Colonic mucosa (tissue), 4 donors: ENCODE measurements around the gene CYFIP1. TPM values are rescaled to one million over a fixed set of nuclear protein-coding genes. Genes with fewer than 3 reads are reported as not detected.

Experiments
- DNase-seq: peaks from one replicate; pipeline ENCODE4 v3.0.0-alpha.2; 2020
- H3K27ac ChIP-seq: fragments of 200-600 bp; one replicate; pipeline ENCODE4 v1.8.0; 2021
- H3K27me3 ChIP-seq: fragments of 200-600 bp; one replicate; pipeline ENCODE4 v1.8.0; 2021
- H3K36me3 ChIP-seq: fragments of 200-600 bp; one replicate; pipeline ENCODE4 v1.8.0; 2021
- H3K4me1 ChIP-seq: fragments of 200-600 bp; one replicate; pipeline ENCODE4 v1.8.0; 2021; ENCODE audit warnings: mild to moderate bottlenecking
- H3K4me3 ChIP-seq: fragments of 200-600 bp; one replicate; pipeline ENCODE4 v1.8.0; 2021
- H3K9ac ChIP-seq, 2 donors: one replicate each; pipeline ENCODE4 v1.7.0; 2013; ENCODE audit warnings: control low read depth in 2 of 2, low read depth in 2 of 2, low read length in 2 of 2
- H3K9me3 ChIP-seq: fragments of 200-600 bp; one replicate; pipeline ENCODE4 v1.8.0; 2021
- CTCF ChIP-seq: fragments of 200-600 bp; IDR thresholded peaks from one replicate; pipeline ENCODE4 v1.8.0; 2022; ENCODE audit warnings: antibody characterized with exemption, mild to moderate bottlenecking
- intact Hi-C: fragments of 100-400 bp; cut with DNase I; formaldehyde crosslinking; loops from one replicate; pipeline ENCODE4 v1.14.1; 2022
- total RNA-seq, 2 donors: library from RNA; stranded (reverse); fragmentation: NEBNext Ultra II Directional in 1 of 2; extraction: Animal tissue kit (Norgen Biotek cat#: 25700) in 1 of 2; gene quantifications; one replicate each; pipeline ENCODE4 v1.2.1, GENCODE V29; 2021
- donor health status: healthy.
- donor health status: DM: no; HTN: no; CAD: no.
- donor health status: DM: no; HTN: no; CAD: no.

The CYFIP1 gene
- total RNA-seq, 2 donors from 2014 or later = 119 to 165 TPM

- TF ChIP-seq CTCF = no peak
- Histone ChIP-seq H3K9me3 (no peaks in the 10 kb centered on the region), H3K4me3 (no peak overlapping the region), H3K9ac (peak overlapping the region in 1 of 2 donors; percentile 12), H3K27me3 (no peaks in the 10 kb centered on the region), H3K4me1 (peaks cover 5% of the 10 kb centered on the region), H3K27ac (no peak overlapping the region), H3K36me3 (no peaks in the 10 kb centered on the region)
- DNase-seq = no peak
- intact Hi-C loops = no loop called here
These were observed 92.8 kb downstream of the CYFIP1 start for GRCh38 chr15:22887157-22887951.

GRCh38 chr15:22885120-22885519, 95.0 kb downstream of the CYFIP1 start:
- H3K4me1 ChIP-seq = peaks cover 5% of the 10 kb centered on the region
- no peaks in the 10 kb centered on the region for H3K27me3 ChIP-seq
- intact Hi-C loops = no loop called here
- H3K9ac ChIP-seq = no peak overlapping the region
- DNase-seq = peak; percentile 39
- TF ChIP-seq CTCF = no peak
- no peak overlapping the region for H3K4me3 ChIP-seq
- H3K9me3 ChIP-seq = no peaks in the 10 kb centered on the region
- H3K36me3 ChIP-seq = no peaks in the 10 kb centered on the region
- H3K27ac ChIP-seq = peak overlapping the region; percentile 30

- Histone ChIP-seq H3K36me3 (no peaks in the 10 kb centered on the region), H3K27me3 (no peaks in the 10 kb centered on the region), H3K27ac (peak overlapping the region; percentile 30), H3K4me3 (no peak overlapping the region), H3K9me3 (no peaks in the 10 kb centered on the region), H3K4me1 (peaks cover 5% of the 10 kb centered on the region), H3K9ac (no peak overlapping the region)
- no peak for TF ChIP-seq CTCF
- no peak for DNase-seq
- intact Hi-C loops = no loop called here
These were observed 95.8 kb downstream of the CYFIP1 start for GRCh38 chr15:22884344-22884743.

DNA sequence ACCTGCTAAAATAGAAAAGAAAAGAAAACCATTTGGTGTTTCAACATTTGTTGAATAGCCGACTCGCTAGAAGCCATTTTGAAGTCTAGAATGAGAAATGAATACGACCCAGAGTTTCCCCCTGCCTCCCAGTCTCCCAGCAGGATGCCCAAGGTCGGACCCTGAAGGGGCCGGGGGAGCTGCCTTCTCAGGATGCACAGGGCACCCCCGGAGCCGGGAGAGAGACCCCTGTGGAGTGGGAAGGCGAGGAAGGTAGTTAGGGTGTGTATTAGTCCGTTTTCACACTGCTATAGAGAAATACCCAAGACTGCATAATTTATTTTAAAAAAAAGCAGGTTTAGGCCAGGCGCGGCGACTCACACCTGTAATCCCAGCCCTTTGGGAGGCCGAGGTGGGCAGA, 97.0 kb downstream of the CYFIP1 start:
- Histone ChIP-seq H3K27ac (no peak overlapping the region), H3K4me1 (peaks cover 5% of the 10 kb centered on the region), H3K27me3 (no peaks in the 10 kb centered on the region), H3K9me3 (no peaks in the 10 kb centered on the region), H3K9ac (no peak overlapping the region), H3K4me3 (no peak overlapping the region), H3K36me3 (no peaks in the 10 kb centered on the region)
- TF ChIP-seq CTCF = no peak
- DNase-seq = no peak
- intact Hi-C loops = no loop called here

- Histone ChIP-seq H3K27ac (no peak overlapping the region), H3K4me1 (peaks cover 5% of the 10 kb centered on the region), H3K36me3 (no peaks in the 10 kb centered on the region), H3K9me3 (no peaks in the 10 kb centered on the region), H3K4me3 (no peak overlapping the region), H3K27me3 (no peaks in the 10 kb centered on the region), H3K9ac (no peak overlapping the region)
- TF ChIP-seq CTCF = no peak
- intact Hi-C loops = no loop called here
- no peak for DNase-seq
These were observed 98.3 kb downstream of the CYFIP1 start for GRCh38 chr15:22881739-22882440.
